COR-L47 (cell line): Measurements from ENCODE around the gene ARL17A.
"Not testable (repeated sequence)": the region's sequence is repeated elsewhere in the genome, so short reads cannot be mapped to it uniquely, and the experiment has no call there.

Source experiments
- DNase-seq: peaks from one replicate; lab custom pipeline; 2025; lab: John Stamatoyannopoulos, UW

Gene ARL17A

GRCh38 chr17:46548607-46549006 lies 30.9 kb downstream of the ARL17A start:
- DNase-seq: not testable (repeated sequence)

DNA sequence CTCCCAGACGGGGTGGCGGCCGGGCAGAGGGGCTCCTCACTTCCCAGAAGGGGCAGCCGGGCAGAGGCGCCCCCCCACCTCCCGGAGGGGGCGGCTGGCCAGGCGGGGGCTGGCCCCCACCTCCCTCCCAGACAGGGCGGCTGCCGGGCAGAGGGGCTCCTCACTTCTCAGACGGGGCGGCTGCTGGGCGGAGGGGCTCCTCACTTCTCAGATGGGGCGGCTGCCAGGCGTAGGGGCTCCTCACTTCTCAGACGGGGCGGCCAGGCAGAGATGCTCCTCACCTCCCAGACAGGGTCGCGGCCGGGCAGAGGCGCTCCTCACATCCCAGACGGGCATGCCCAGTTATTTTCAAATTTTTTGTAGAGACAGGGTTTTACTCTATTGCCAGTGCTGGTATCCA lies 44.8 kb downstream of the ARL17A start:
- DNase-seq: not testable (repeated sequence)

DNA sequence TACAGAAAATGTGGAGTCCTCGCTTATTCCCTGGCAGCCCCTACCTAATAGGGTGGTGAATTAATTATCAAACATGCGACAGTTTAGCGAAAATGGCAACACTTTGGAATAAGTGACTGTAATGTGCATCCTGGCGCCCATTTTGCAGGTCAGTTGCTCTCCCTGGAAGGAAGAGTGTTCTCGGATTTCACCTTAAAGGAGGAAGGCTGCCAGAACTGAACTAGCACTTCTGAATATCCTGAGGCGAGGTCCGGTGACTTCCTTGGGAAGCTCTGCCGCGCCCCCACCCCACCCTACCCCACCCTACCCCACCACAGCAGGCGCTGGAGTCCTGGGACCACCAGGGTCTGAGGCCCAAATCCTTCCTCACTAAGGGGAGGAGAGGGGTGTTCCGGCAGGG lies 67.3 kb downstream of the ARL17A start, which contains the start of gene LRRC37A2:
Gene LRRC37A2 (plus strand): TSS at position 301 of the 400 bp plus-strand sequence. CDS start 245 bp downstream, outside the sequence.
- DNase-seq: not testable (repeated sequence)

GRCh38 chr17:46505896-46506295 lies 73.6 kb downstream of the ARL17A start:
- DNase-seq: not testable (repeated sequence)

- DNase-seq: not testable (repeated sequence)
These were observed 79.9 kb downstream of the ARL17A start for GRCh38 chr17:46499437-46500139.

- not testable (repeated sequence) for DNase-seq
These were observed 87.5 kb downstream of the ARL17A start for GRCh38 chr17:46492021-46492420.

- not testable (repeated sequence) for DNase-seq
These were observed 98.2 kb downstream of the ARL17A start for GRCh38 chr17:46481310-46481709.

DNA sequence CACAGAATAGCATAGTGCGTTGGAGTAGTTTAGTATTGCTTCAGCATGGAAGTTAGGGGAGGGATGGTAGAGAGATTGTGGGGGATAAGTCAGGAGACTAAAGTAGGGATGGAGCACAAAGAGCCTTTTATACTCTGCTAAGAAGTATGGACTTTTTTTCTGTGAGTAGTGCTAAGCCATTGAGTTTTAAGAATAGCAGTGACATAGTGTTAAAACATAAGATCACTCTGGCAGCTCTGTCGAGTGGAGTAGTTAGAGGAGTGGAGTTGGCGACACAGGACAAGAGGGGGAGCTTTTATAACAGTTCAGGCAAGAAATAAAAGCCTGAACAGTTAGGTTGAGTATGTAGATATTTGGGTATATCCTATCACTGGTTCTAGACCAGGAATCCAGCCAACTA lies 100.7 kb downstream of the ARL17A start:
- not testable (repeated sequence) for DNase-seq

GRCh38 chr17:46475583-46475982 lies 103.9 kb downstream of the ARL17A start:
- DNase-seq: not testable (repeated sequence)

DNA sequence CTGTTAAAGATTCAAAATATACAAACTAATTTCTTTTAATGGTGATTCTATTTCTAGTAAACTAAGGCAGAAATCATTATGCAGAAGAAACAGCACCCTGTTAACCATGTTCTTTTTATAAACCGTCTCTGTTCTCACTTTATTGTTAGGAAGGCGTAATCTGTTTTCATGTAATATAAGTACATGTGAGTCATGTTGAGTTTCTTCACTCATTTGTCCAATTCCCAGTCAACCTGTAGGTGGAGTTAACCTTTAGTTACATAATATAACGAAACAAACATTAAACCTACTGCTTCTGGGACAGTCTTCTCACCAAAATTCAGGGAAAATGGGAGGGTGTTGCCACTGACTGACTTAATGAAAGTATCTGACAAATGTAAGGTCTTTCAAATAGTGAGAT lies 105.0 kb downstream of the ARL17A start:
- not testable (repeated sequence) for DNase-seq

DNA sequence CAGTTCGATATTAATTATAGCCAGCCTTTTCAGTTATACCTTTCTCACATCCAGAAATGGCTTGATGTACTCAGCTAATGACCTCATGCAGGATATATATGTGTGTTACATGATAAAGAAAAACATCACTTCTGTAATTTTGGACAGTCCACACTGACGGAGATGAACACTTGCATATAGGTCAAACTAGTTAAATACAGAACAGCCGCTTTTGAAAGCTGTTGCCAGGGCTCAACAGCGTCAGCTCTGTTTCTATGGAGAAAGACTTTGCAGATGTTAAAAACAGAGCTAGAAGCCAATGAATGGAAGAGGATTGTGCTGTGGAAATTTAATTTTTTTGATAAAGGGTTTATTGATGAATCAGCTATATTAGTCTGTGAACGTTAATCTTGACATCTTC lies 111.9 kb downstream of the ARL17A start:
- not testable (repeated sequence) for DNase-seq
